IMR-90 (cell line): ENCODE data around the gene C1QTNF8. TPM values are rescaled to one million over a fixed set of nuclear protein-coding genes. Genes with fewer than 3 reads are reported as not detected.

Experiments
- ATAC-seq: fragments of 200-7000 bp; cut with Tn5 transposase; 2 replicates; pipeline ENCODE4 v1.9.1; 2020; ENCODE audit warnings: low read depth, mild to moderate bottlenecking, moderate library complexity
- BruUV-seq: library from RNA; stranded (reverse); fragments of 400-500 nt; replicated peaks from 2 replicates; lab custom pipeline; 2021; lab: Mats Ljungman, UMichigan
- CTCF ChIA-PET: fragments of 300-600 bp; formaldehyde crosslinking; extraction: SDS; loops from one replicate; lab custom pipeline; 2021; ENCODE audit warnings: antibody characterized with exemption; lab: Yijun Ruan, JAX
- POLR2A ChIA-PET: fragments of 300-600 bp; sonication (Branson Sonifier 250); formaldehyde crosslinking; loops from one replicate; lab custom pipeline; 2022; ENCODE audit warnings: antibody characterized with exemption; ENCODE audit not compliant: unreplicated experiment; lab: Charles Lee
- DNase-seq: peaks from one replicate; pipeline ENCODE4 v3.0.0; 2013
- H2AFZ ChIP-seq: replicated peaks from 2 replicates; pipeline ENCODE3; 2013; ENCODE audit warnings: low read length, mild to moderate bottlenecking; ENCODE audit not compliant: poor library complexity
- H2AK5ac ChIP-seq: 2 replicates; pipeline ENCODE4 v1.6.1; 2013; ENCODE audit warnings: low read depth, low read length, inconsistent platforms
- H2AK9ac ChIP-seq: replicated peaks from 2 replicates; pipeline ENCODE3; 2013; ENCODE audit warnings: mild to moderate bottlenecking, low read depth, low read length, moderate library complexity; ENCODE audit not compliant: poor library complexity
- H2BK120ac ChIP-seq: 2 replicates; pipeline ENCODE4 v1.6.1; 2013; ENCODE audit warnings: low read depth, low read length, inconsistent platforms
- H2BK15ac ChIP-seq: 3 replicates; pipeline ENCODE4 v1.6.1; 2013; ENCODE audit warnings: low read depth, low read length, inconsistent platforms
- H2BK20ac ChIP-seq: 2 replicates; pipeline ENCODE4 v1.6.1; 2013; ENCODE audit warnings: low read depth, mild to moderate bottlenecking, inconsistent platforms, low read length, moderate library complexity
- H2BK5ac ChIP-seq: 2 replicates; pipeline ENCODE4 v1.6.1; 2013; ENCODE audit warnings: mild to moderate bottlenecking, low read depth, low read length, inconsistent platforms; ENCODE audit not compliant: poor library complexity, severe bottlenecking
- H3K14ac ChIP-seq: replicated peaks from 2 replicates; pipeline ENCODE4 v1.6.1; 2013; ENCODE audit warnings: low read depth, low read length, inconsistent platforms
- H3K18ac ChIP-seq: 2 replicates; pipeline ENCODE4 v1.6.1; 2013; ENCODE audit warnings: low read depth, low read length, control low read depth
- H3K23ac ChIP-seq: 2 replicates; pipeline ENCODE4 v1.6.1; 2013; ENCODE audit warnings: low read depth, low read length, inconsistent platforms
- H3K27ac ChIP-seq: 2 replicates; pipeline ENCODE4 v1.5.1; 2013; ENCODE audit warnings: mild to moderate bottlenecking, control low read depth, low read length; ENCODE audit not compliant: insufficient read depth
- H3K27me3 ChIP-seq: 2 replicates; pipeline ENCODE4 v1.6.1; 2013; ENCODE audit warnings: low read length; ENCODE audit not compliant: control insufficient read depth, insufficient read depth
- H3K36me3 ChIP-seq: 2 replicates; pipeline ENCODE4 v1.6.1; 2013; ENCODE audit warnings: low read length, mixed read lengths; ENCODE audit not compliant: control insufficient read depth, insufficient read depth
- H3K4ac ChIP-seq: 2 replicates; pipeline ENCODE4 v1.6.1; 2013; ENCODE audit warnings: low read depth, low read length, inconsistent platforms
- H3K4me1 ChIP-seq: 2 replicates; pipeline ENCODE4 v1.6.1; 2013; ENCODE audit warnings: low read length, mixed read lengths; ENCODE audit not compliant: control insufficient read depth, insufficient read depth
- H3K4me2 ChIP-seq: 2 replicates; pipeline ENCODE4 v1.6.1; 2013; ENCODE audit warnings: low read depth, mild to moderate bottlenecking, control low read depth, low read length, moderate library complexity
- H3K4me3 ChIP-seq: 2 replicates; pipeline ENCODE4 v1.5.1; 2013; ENCODE audit warnings: low read depth, mild to moderate bottlenecking, control low read depth, low read length, moderate library complexity; ENCODE audit not compliant: insufficient read depth
- H3K56ac ChIP-seq: 2 replicates; pipeline ENCODE4 v1.6.1; 2013; ENCODE audit warnings: low read length, inconsistent platforms; ENCODE audit not compliant: insufficient read depth; ENCODE audit errors: extremely low read depth
- H3K79me1 ChIP-seq, 2 experiments: 2 replicates each; pipeline ENCODE4 v1.6.1; 2013; ENCODE audit warnings: low read length in 2 of 2, inconsistent platforms in 1 of 2, low read depth in 1 of 2
- H3K9ac ChIP-seq: 2 replicates; pipeline ENCODE4 v1.6.1; 2013; ENCODE audit warnings: low read depth, low read length, control low read depth
- H3K9me1 ChIP-seq: 2 replicates; pipeline ENCODE4 v1.6.1; 2013; ENCODE audit warnings: low read length, inconsistent platforms; ENCODE audit not compliant: insufficient read depth
- H3K9me3 ChIP-seq: 2 replicates; pipeline ENCODE4 v1.6.1; 2013; ENCODE audit warnings: low read length; ENCODE audit not compliant: control insufficient read depth, insufficient read depth
- H4K20me1 ChIP-seq: 2 replicates; pipeline ENCODE4 v1.6.1; 2013; ENCODE audit warnings: low read length, inconsistent platforms; ENCODE audit not compliant: insufficient read depth
- H4K5ac ChIP-seq: 2 replicates; pipeline ENCODE4 v1.6.1; 2013; ENCODE audit warnings: mild to moderate bottlenecking, low read depth, low read length, control low read depth
- H4K8ac ChIP-seq, 2 experiments: 2 replicates each; pipeline ENCODE4 v1.6.1; 2013; ENCODE audit warnings: low read depth in 2 of 2, low read length in 2 of 2, control low read depth in 1 of 2, inconsistent platforms in 1 of 2
- H4K91ac ChIP-seq: 2 replicates; pipeline ENCODE4 v1.6.1; 2013; ENCODE audit warnings: low read depth, low read length, inconsistent platforms; ENCODE audit not compliant: insufficient read depth
- BHLHE40 ChIP-seq: fragments of 150-350 bp; IDR thresholded peaks from 2 replicates; pipeline ENCODE4 v1.6.1; 2016; ENCODE audit warnings: mild to moderate bottlenecking, low read depth, low read length
- CEBPB ChIP-seq: IDR thresholded peaks from 2 replicates; pipeline ENCODE4 v1.6.1; 2012; ENCODE audit warnings: low read depth, low read length, improper control_type of control experiment
- CHD1 ChIP-seq: IDR thresholded peaks from 2 replicates; pipeline ENCODE4 v1.6.1; 2012; ENCODE audit warnings: low read depth, low read length, improper control_type of control experiment
- CTCF ChIP-seq: conservative IDR thresholded peaks from 2 replicates; pipeline ENCODE4 v1.5.1; 2012; ENCODE audit warnings: mild to moderate bottlenecking, low read depth, low read length, improper control_type of control experiment
- ELK1 ChIP-seq: fragments of 150-350 bp; IDR thresholded peaks from 2 replicates; pipeline ENCODE4 v1.6.1; 2016; ENCODE audit warnings: low read depth, mild to moderate bottlenecking, low read length, moderate library complexity, borderline replicate concordance
- FOS ChIP-seq: fragments of 150-350 bp; IDR thresholded peaks from 2 replicates; pipeline ENCODE4 v1.6.1; 2016; ENCODE audit warnings: low read depth, low read length
- MAFK ChIP-seq: IDR thresholded peaks from 2 replicates; pipeline ENCODE4 v1.6.1; 2012; ENCODE audit warnings: low read depth, low read length, improper control_type of control experiment
- MAZ ChIP-seq: IDR thresholded peaks from 2 replicates; pipeline ENCODE4 v1.6.1; 2012; ENCODE audit warnings: low read depth, mild to moderate bottlenecking, low read length, improper control_type of control experiment, moderate library complexity, borderline replicate concordance
- MXI1 ChIP-seq: IDR thresholded peaks from 2 replicates; pipeline ENCODE4 v1.6.1; 2012; ENCODE audit warnings: low read depth, mild to moderate bottlenecking, low read length, moderate library complexity, borderline replicate concordance
- NFE2L2 ChIP-seq: fragments of 150-350 bp; IDR thresholded peaks from 2 replicates; pipeline ENCODE4 v1.6.1; 2016; ENCODE audit warnings: low read depth, mild to moderate bottlenecking, low read length
- POLR2A ChIP-seq: IDR thresholded peaks from 2 replicates; pipeline ENCODE4 v1.6.1; 2012; ENCODE audit warnings: mild to moderate bottlenecking, low read depth, low read length
- RAD21 ChIP-seq: IDR thresholded peaks from 2 replicates; pipeline ENCODE4 v1.6.1; 2012; ENCODE audit warnings: low read length, improper control_type of control experiment
- RCOR1 ChIP-seq: IDR thresholded peaks from 2 replicates; pipeline ENCODE4 v1.6.1; 2012; ENCODE audit warnings: mild to moderate bottlenecking, low read length, improper control_type of control experiment; ENCODE audit not compliant: insufficient replicate concordance
- RFX5 ChIP-seq: IDR thresholded peaks from 2 replicates; pipeline ENCODE4 v1.8.0; 2012; ENCODE audit warnings: low read depth, mild to moderate bottlenecking, low read length, moderate library complexity
- SMC3 ChIP-seq: fragments of 150-350 bp; IDR thresholded peaks from 2 replicates; pipeline ENCODE4 v1.6.1; 2016; ENCODE audit warnings: low read depth, mild to moderate bottlenecking, antibody characterized with exemption, low read length, moderate library complexity
- USF2 ChIP-seq: fragments of 150-350 bp; IDR thresholded peaks from 2 replicates; pipeline ENCODE4 v1.6.1; 2017; ENCODE audit warnings: mild to moderate bottlenecking, antibody characterized with exemption, low read length, low read depth
- WGBS, 2 experiments: methylation state at CpG; one replicate each; pipeline versions ENCODE4 v1.1.5 to v1.1.7; 2013; ENCODE audit warnings: missing lambda C conversion rate in 2 of 2; ENCODE audit not compliant: insufficient read length in 1 of 2; ENCODE audit errors: extremely low coverage in 2 of 2; 5-methylcytosine and 5-hydroxymethylcytosine counted together
- dilution Hi-C: fragments of 300-500 bp; cut with HindIII; formaldehyde crosslinking; loops from one replicate; pipeline ENCODE4 v1.14.3; 2018; ENCODE audit warnings: low sequenced_read_pairs; ENCODE audit not compliant: unreplicated experiment
- in situ Hi-C: fragments of 300-500 bp; cut with MboI; formaldehyde crosslinking; loops from 3 replicates; pipeline ENCODE4 v1.14.3; 2019; ENCODE audit warnings: low sequenced_read_pairs, inconsistent platforms, mixed read lengths
- intact Hi-C: fragments of 100-400 bp; cut with micrococcal nuclease; formaldehyde crosslinking; loops from 2 replicates; pipeline ENCODE4 v1.10.0; 2022
- polyA plus RNA-seq, 3 experiments: library from polyadenylated mRNA; depleted of rRNA; stranded (reverse); fragments of >200 nt; gene quantifications; 2 replicates each; pipeline ENCODE4 v1.2.3, GENCODE V29; 2012; ENCODE audit warnings: low replicate concordance in 1 of 3
- total RNA-seq: library from RNA; depleted of rRNA; stranded (reverse); fragments of >200 nt; gene quantifications from 2 replicates; pipeline ENCODE4 v1.2.3, GENCODE V29; 2012

C1QTNF8 gene
- total and polyA plus RNA-seq, 2 of the 4 experiments (the other 2 are of a cell fraction) = not detected

GRCh38 chr16:1106659-1107058 lies 10.6 kb upstream of the C1QTNF8 start:
- Histone ChIP-seq H4K91ac (no peak overlapping the region), H3K36me3 (no peaks in the 10 kb centered on the region), H3K9me3 (no peaks in the 10 kb centered on the region), H2AK9ac (no peak overlapping the region), H3K4me3 (no peak overlapping the region), H2BK20ac (no peak overlapping the region), H3K9me1 (no peaks in the 10 kb centered on the region), H2AFZ (no peak overlapping the region), H2BK15ac (no peak overlapping the region), H3K4me1 (0 out of 2 replicates have a peak, but pooled peaks cover 2% of the 10 kb centered on the region), H3K18ac (no peak overlapping the region), H3K79me1 (no peaks in the 10 kb centered on the region), H3K56ac (no peak overlapping the region), H3K4me2 (no peak overlapping the region), H3K4ac (no peak overlapping the region), H3K9ac (no peak overlapping the region), H2BK5ac (no peak overlapping the region), H4K20me1 (no peaks in the 10 kb centered on the region; the same call in 1 of the 2 replicates), H2AK5ac (no peak overlapping the region), H3K27me3 (peaks cover 50% of the 10 kb centered on the region), H3K23ac (no peak overlapping the region), H4K8ac (no peak overlapping the region), H3K14ac (no peak overlapping the region), H4K5ac (no peak overlapping the region), H3K27ac (no peak overlapping the region), H2BK120ac (no peak overlapping the region)
- TF ChIP-seq NFE2L2 = no peak
- no peak for TF ChIP-seq BHLHE40
- no peak for TF ChIP-seq USF2
- no peak for TF ChIP-seq MAZ
- no peak for TF ChIP-seq RFX5
- TF ChIP-seq MAFK = no peak
- no peak for TF ChIP-seq MXI1
- no peak for TF ChIP-seq POLR2A
- no peak for TF ChIP-seq CHD1
- TF ChIP-seq FOS = no peak
- no peak for TF ChIP-seq CTCF
- TF ChIP-seq SMC3 = no peak
- no peak for TF ChIP-seq RAD21
- TF ChIP-seq CEBPB = no peak
- no peak for TF ChIP-seq ELK1
- no peak for TF ChIP-seq RCOR1
- intact Hi-C loops = loop anchor here (1.0 kb wide), 1 partner anchor 88 kb away; no protein-coding TSS in a partner anchor
- dilution Hi-C loops = no loop called here
- in situ Hi-C loops = no loop called here
- ChIA-PET POLR2A (no interaction called here), CTCF (no interaction called here)
- BruUV-seq = no TSS peak
- DNase-seq = no peak
- 88% methylated on average over 9 of the region's 16 CpGs; no CpG with 5 or more reads in 1 of the 2 experiments for WGBS, 2 experiments
- ATAC-seq = no peak
